Stimulated activated naive CD8-positive, alpha-beta T cell treated with anti-CD3 and anti-CD28 coated beads, Interleukin-15, amount 100 ng/mL, for 72 hours (primary cell): ENCODE data around the gene DRD4.

Experiments used
- ATAC-seq: fragments of 150-1000 bp; cut with Tn5 transposase; 2 replicates; pipeline ENCODE4 v1.10.0; 2021; ENCODE audit warnings: mild to moderate bottlenecking, moderate library complexity
- DNase-seq, 2 donors: peaks; one replicate each; pipeline ENCODE4 v3.0.0; 2021 to 2022
- H3K27ac Mint-ChIP-seq, 2 donors: one replicate each; pipeline ENCODE4 v1.8.0; 2022; ENCODE audit warnings: mild to moderate bottlenecking in 2 of 2, mixed read lengths in 2 of 2, moderate library complexity in 2 of 2
- H3K27me3 Mint-ChIP-seq: one replicate; pipeline ENCODE4 v1.8.0; 2022; ENCODE audit warnings: mixed read lengths
- H3K4me1 Mint-ChIP-seq: one replicate; pipeline ENCODE4 v1.8.0; 2022; ENCODE audit warnings: mild to moderate bottlenecking, mixed read lengths
- H3K4me3 Mint-ChIP-seq, 2 donors: one replicate each; pipeline ENCODE4 v1.8.0; 2022; ENCODE audit warnings: mild to moderate bottlenecking in 2 of 2, mixed read lengths in 2 of 2, moderate library complexity in 1 of 2
- H3K9me3 Mint-ChIP-seq, 2 donors: one replicate each; pipeline ENCODE4 v1.8.0; 2022; ENCODE audit warnings: mixed read lengths in 2 of 2

The DRD4 gene

DNA sequence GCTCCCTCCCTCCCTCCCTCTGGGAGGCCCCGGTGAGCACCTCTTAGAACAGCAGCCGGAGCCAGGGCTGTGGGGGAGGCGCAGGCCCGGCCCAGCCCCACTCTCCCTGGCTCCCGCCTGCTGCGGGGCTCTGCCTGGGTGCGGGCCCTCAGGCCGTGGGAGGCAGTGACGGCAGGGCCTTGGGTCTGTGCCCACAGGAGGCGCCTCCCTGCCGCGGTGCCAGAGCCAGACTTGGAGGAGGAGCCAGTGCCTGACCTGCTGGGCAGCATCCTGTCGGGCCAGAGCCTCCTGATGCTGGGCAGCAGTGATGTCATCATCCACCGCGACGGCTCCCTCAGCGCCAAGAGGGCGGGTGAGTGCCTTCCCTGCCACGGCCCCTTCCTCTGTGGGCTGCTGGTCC is 30.8 kb upstream of the DRD4 start:
- peaks cover 15% of the 10 kb centered on the region for H3K4me1 Mint-ChIP-seq
- no peaks in the 10 kb centered on the region for H3K9me3 Mint-ChIP-seq
- no peak overlapping the region for H3K27ac Mint-ChIP-seq
- no peak for DNase-seq
- H3K27me3 Mint-ChIP-seq: no peaks in the 10 kb centered on the region
- ATAC-seq: no peak
- H3K4me3 Mint-ChIP-seq: no peak overlapping the region

DNA sequence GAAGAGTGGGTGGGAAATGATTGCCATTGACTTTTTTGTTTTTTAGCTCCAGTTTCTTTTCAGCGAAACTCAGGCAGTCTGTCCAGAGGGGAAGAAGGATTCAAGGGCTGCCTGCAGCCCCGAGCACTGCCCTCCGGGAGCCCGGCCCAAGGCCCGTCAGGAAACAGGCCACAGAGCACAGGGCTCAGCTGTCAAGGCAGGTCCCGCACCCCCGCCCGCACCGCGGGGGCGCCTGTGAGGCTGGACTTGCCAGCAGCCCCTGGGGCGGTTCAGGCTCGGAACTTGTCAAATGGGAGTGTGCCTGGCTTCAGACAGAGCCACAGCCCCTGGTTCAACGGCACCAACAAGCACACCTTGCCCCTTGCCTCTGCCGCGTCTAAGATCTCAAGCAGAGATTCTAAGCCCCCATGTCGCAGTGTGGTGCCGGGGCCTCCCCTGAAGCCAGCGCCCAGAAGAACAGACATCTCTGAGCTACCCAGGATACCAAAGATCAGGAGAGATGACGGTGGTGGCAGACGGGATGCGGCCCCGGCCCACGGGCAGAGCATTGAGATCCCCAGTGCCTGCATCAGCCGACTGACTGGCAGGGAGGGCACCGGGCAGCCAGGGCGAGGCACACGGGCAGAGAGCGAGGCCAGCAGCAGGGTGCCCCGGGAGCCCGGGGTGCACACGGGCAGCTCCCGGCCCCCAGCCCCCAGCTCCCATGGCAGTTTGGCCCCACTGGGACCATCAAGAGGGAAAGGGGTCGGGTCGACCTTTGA is 29.9 kb upstream of the DRD4 start:
- H3K27ac Mint-ChIP-seq: peak overlapping the region in 1 of 2 donors; percentile 76
- ATAC-seq (no peak), DNase-seq (no peak)
- no peaks in the 10 kb centered on the region for H3K27me3 Mint-ChIP-seq
- no peak overlapping the region for H3K4me3 Mint-ChIP-seq
- H3K9me3 Mint-ChIP-seq: no peaks in the 10 kb centered on the region
- peaks cover 15% of the 10 kb centered on the region for H3K4me1 Mint-ChIP-seq

DNA sequence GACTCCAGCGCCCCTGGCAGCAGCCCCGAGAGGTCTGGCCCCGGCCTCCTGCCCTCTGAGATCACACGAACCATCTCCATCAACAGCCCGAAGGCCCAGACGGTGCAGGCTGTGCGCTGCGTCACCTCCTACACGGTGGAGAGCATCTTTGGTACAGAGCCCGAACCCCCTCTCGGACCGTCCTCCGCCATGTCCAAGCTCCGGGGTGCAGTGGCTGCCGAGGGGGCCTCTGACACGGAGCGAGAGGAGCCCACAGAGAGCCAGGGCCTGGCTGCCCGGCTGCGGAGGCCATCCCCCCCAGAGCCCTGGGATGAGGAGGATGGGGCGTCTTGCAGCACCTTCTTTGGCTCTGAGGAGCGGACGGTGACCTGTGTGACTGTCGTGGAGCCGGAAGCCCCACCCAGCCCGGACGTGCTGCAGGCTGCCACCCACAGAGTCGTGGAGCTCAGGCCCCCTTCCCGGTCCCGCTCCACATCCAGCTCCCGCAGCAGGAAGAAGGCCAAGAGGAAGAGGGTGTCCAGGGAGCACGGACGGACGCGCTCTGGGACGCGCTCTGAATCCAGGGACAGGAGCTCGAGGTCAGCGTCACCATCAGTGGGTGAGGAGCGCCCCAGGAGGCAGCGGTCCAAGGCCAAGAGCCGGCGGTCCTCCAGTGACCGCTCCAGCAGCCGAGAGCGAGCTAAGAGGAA is 29.0 kb upstream of the DRD4 start:
- ATAC-seq: no peak

DNA sequence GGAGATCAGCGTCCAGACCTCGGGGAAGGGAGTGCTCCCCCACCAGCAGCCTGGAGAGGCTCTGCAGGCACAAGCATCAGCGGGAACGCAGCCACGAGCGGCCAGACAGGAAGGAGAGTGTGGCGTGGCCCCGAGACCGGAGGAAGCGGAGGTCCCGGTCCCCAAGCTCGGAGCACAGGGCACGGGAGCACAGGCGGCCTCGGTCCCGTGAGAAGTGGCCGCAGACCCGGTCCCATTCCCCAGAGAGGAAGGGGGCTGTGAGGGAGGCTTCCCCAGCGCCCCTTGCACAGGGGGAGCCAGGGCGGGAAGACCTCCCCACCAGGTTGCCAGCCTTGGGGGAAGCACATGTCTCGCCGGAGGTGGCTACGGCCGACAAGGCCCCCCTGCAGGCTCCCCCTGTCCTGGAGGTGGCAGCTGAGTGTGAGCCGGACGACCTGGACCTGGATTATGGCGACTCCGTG is 28.2 kb upstream of the DRD4 start:
- ATAC-seq (no peak), DNase-seq (no peak)
- Mint-ChIP-seq H3K9me3 (no peaks in the 10 kb centered on the region), H3K4me1 (peaks cover 27% of the 10 kb centered on the region), H3K4me3 (no peak overlapping the region), H3K27ac (no peak overlapping the region), H3K27me3 (no peaks in the 10 kb centered on the region)

More for the DNA sequence above, 29.0 kb upstream of the DRD4 start:
- H3K27me3 Mint-ChIP-seq: no peaks in the 10 kb centered on the region
- no peaks in the 10 kb centered on the region for H3K9me3 Mint-ChIP-seq
- no peak for DNase-seq
- no peak overlapping the region for H3K4me3 Mint-ChIP-seq
- H3K27ac Mint-ChIP-seq: no peak overlapping the region
- H3K4me1 Mint-ChIP-seq: peaks cover 20% of the 10 kb centered on the region

DNA sequence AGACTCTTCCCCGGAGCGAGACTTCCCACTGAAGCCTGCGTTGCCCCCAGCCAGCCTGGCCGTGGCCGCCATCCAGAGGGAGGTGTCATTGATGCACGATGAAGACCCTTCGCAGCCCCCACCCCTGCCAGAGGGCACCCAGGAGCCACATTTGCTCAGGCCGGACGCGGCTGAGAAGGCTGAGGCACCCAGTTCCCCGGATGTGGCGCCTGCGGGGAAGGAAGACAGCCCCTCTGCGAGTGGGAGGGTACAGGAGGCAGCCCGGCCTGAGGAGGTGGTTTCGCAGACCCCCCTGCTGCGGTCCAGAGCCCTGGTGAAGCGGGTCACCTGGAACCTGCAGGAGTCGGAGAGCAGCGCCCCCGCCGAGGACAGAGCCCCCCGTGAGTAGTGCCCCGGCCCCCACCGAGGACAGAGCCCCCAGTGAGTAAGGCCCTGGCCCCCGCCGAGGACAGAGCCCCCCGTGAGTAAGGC is 27.7 kb upstream of the DRD4 start:
- Mint-ChIP-seq H3K4me3 (no peak overlapping the region), H3K4me1 (peaks cover 32% of the 10 kb centered on the region), H3K27me3 (no peaks in the 10 kb centered on the region), H3K27ac (peak overlapping the region in 1 of 2 donors; percentile 78), H3K9me3 (no peaks in the 10 kb centered on the region)
- DNase-seq (no peak), ATAC-seq (no peak)

DNA sequence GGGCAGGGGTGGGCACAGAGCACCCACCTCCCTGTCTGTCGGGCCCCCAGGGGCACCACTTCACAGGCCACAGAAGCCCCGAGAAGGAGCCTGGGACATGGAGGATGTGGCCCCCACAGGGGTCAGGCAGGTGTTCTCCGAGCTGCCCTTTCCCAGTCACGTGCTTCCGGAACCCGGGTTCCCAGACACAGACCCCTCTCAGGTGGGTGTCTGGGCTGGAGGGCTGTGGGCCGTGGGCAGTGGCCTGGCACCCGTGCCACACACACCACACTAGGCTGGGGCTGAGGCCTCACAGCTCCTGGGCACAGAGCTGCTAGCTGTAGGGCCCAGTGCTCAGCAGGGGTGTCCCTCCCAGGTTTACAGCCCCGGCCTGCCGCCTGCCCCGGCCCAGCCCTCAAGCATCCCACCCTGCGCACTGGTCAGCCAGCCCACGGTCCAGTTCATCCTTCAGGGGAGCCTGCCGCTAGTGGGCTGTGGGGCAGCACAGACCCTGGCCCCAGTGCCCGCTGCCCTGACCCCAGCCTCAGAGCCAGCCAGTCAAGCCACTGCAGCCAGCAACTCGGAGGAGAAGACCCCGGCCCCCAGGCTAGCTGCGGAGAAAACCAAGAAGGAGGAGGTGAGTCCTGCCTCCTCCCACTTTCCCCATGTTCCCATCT is 26.8 kb upstream of the DRD4 start:
- Mint-ChIP-seq H3K4me1 (peaks cover 41% of the 10 kb centered on the region), H3K27ac (peak overlapping the region; percentile 25 to 85), H3K4me3 (no peak overlapping the region), H3K27me3 (no peaks in the 10 kb centered on the region), H3K9me3 (no peaks in the 10 kb centered on the region)
- DNase-seq (no peak), ATAC-seq (no peak)

DNA sequence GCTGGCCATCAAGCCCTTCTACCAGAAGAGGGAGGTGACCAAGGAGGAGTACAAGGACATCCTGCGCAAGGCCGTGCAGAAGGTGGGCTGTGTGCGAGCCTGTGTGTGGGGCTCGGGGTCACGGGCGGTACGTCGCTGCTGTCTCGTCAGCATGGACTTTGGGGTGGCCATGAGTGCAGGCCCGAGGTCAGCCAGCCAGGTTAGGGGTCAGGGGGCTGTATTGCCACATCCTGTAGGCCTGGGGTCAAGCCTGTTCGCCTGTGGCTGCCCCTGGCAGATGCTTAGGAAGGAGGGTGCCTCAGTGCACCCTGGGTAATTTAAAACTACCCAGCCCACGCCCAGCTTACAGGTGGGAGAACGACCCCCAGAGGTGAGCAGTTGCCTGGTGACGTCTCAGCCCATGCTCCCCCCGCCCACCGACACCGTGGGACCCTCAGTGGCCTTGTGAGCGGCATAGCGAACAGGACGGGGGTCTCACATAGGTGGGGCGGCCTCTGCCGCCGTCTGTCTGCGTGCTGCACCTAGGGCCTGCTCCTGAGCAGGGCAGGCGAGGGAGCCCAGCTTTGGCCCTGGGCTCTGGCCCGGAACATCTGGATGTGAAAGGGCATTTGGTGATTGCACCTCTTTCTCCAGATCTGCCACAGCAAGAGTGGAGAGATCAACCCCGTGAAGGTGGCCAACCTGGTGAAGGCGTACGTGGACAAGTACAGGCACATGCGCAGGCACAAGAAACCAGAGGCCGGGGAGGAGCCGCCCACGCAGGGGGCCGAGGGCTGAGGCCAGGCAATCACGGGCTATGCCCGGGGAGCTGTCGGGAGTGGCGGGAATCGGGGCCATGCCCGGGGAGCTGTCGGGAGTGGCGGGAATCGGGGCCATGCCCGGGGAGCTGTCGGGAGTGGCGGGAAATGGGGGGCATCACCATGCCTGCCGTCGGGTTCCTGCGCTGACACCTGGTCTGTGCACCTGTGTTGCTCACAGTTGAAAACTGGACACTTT is 25.8 kb upstream of the DRD4 start:
- H3K9me3 Mint-ChIP-seq: no peaks in the 10 kb centered on the region
- ATAC-seq: no peak
- no peak overlapping the region for H3K4me3 Mint-ChIP-seq

DNA sequence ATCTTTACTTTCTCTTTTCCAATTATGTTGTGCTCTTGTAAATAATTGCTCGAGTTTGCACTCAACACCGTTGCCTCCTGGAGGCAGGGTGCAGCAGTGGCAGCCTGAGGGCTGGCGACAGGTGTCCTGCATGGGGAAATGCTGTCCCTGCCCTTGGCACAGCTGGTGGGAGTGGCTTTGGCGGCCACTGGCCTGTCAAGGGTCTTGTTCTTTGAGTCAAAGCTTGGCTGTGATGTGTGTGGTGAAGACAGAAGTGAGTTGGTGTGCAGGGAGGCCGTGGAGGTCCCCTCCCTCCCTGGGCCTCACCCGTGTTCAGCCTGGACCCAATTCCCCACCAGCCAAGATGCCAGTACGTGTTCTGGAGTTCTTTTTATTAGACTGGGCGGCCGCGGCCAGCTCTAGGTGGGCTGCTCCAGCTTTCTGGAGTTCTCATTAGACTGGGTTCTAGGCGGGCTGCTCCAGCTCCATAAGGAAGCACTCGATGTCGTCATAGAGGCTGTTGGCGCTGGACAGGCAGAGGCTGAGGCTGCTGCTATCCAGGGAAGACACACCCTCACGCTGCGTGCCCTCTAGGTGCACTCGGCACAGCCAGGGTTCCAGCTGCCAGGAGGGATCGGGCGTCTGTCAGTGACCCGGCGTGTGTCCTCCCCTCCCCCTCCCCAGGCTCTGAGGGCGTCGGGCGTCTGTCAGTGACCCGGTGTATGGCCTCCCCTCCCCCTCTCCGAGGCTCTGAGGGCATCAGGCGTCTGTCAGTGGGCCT is 24.7 kb upstream of the DRD4 start:
- no peak overlapping the region for H3K4me3 Mint-ChIP-seq
- DNase-seq: no peak
- no peak overlapping the region for H3K27ac Mint-ChIP-seq
- ATAC-seq: no peak
- H3K4me1 Mint-ChIP-seq: peaks cover 51% of the 10 kb centered on the region
- no peaks in the 10 kb centered on the region for H3K27me3 Mint-ChIP-seq
- H3K9me3 Mint-ChIP-seq: no peaks in the 10 kb centered on the region

More for the DNA sequence above, 25.8 kb upstream of the DRD4 start:
- Mint-ChIP-seq H3K27me3 (no peaks in the 10 kb centered on the region), H3K4me1 (peaks cover 50% of the 10 kb centered on the region), H3K27ac (no peak overlapping the region)
- DNase-seq: no peak

DNA sequence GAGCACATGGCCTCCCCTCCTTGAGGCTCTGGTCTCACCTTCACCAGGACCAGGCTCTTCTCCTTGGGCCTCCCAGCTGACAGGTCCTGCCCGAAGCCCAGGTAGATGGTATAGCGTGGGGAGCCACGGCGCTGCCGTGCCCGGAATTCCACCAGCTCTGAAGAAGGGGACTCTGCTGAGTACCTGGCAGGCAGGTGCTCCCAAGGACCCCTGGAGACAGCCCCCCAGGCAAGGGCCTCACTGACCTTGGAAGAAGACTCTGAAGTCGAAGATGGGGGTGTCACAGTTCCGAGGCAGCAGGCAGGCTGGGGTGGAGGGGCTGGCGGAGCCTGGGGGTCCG is 24.1 kb upstream of the DRD4 start:
- no peak overlapping the region for H3K27ac Mint-ChIP-seq
- DNase-seq (no peak), ATAC-seq (no peak)
- H3K4me3 Mint-ChIP-seq: no peak overlapping the region
- H3K27me3 Mint-ChIP-seq: no peaks in the 10 kb centered on the region
- H3K9me3 Mint-ChIP-seq: no peaks in the 10 kb centered on the region
- H3K4me1 Mint-ChIP-seq: peaks cover 51% of the 10 kb centered on the region

DNA sequence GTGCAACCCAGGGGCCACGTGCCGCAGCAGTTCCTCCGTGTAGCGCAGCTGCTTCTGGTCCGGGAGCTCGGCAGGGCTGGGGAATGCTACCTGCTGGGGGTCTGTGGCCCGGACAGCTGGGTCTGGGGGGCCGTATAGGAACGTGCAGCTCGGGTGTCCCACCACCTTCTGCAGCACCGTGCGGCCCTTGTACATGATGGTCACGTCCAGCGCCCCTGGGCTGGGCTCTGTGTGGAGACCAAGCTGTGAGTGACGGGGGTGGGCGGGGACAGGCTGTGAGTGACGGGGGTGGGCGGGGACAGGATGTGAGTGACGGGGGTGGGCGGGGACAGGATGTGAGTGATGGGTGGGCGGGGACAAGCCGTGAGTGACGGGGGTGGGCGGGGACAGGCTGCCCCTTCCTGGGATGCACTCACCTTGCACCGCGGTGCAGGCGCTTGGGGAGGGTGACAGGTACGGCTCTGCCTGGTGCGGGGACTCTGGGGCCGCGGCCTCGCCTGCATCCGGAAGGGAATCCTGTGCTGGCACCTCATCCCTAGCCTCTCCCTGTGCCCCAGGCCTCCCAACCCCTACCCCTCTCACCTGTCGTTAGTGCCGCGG is 23.6 kb upstream of the DRD4 start:
- H3K9me3 Mint-ChIP-seq: no peaks in the 10 kb centered on the region
- H3K4me3 Mint-ChIP-seq: peak overlapping the region; percentile 56 to 86
- H3K27ac Mint-ChIP-seq: peak overlapping the region; percentile 65 to 89
- H3K4me1 Mint-ChIP-seq: peaks cover 48% of the 10 kb centered on the region
- no peaks in the 10 kb centered on the region for H3K27me3 Mint-ChIP-seq
- DNase-seq (peak; percentile 68 to 71), ATAC-seq (peak; percentile 24)

DNA sequence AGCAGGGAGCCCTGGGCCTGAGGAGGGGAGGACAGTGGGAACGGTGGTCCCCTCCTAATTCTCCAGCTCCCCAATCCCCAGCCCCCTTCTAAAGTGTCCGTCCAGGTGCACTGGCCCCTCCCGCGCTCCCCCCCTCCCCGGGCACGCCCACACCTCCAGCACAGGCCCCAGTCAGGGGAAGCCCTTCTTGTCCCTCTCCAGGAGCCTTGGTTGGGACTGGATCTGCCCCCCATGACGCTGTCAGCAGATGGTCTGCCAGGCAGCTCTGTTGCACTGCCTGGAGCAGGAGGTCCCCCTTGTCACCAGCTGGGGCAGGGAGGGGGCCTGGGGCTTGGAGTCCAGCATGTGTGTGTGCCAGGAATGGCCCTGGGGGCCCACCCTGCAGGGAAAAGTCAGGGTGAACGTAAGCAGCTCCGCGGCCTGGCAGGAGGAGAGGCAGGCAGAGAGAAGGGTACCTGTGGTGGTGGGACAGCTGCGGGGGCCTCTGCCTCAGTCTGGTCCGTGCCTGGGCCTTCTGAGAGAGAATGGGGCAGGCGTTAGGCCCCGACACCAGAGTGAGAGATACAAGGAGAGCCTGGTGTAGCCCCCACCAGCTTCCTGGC is 22.9 kb upstream of the DRD4 start:
- ATAC-seq: no peak
- DNase-seq: no peak
- H3K27me3 Mint-ChIP-seq: no peaks in the 10 kb centered on the region
- H3K4me3 Mint-ChIP-seq: peak overlapping the region; percentile 80 to 86
- peaks cover 47% of the 10 kb centered on the region for H3K4me1 Mint-ChIP-seq
- peak overlapping the region; percentile 65 to 89 for H3K27ac Mint-ChIP-seq
- no peaks in the 10 kb centered on the region for H3K9me3 Mint-ChIP-seq

DNA sequence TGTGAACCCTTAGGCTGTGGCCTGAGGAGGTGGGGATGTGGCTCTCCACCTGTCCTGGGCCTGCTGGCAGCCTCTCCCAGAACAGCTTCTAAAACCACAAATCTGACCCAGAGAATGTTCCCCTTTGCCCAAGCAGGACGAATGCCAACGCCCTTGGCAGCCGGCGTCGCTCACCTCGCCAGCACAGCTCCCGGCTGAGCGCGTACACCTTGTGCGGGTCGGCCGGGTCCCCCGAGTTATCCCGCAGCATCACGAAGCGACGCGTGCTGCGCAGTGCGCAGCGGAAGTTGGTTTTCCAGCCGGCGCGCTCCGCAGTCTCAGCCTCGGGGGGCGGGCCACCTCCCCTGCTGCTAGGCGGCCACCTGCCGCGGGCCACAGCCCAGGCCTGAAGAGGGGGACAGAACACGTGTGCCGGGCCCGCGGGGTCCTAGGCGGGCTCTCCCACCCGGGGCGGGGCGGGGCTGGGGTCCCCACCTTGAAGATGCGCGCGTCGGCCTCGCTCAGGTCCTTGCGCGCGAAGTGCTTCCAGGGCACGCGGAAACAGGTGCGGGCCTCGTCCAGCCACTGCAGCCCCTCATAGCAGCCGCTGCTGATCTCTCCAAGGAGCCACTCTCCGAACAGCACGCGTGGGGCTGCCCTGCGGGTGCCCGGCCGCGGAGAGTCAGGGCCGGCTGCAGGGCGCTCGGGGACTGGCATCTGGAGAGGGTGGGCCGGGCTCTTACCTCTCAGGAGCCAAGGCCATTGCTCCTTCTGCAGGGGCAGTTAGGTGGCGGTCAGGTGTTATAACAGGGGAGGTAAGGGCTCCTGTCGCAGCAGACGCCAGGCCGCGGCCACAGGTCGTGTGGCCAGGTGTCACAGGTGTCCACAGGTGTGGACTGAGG is 22.2 kb upstream of the DRD4 start:
- H3K27me3 Mint-ChIP-seq: no peaks in the 10 kb centered on the region
- DNase-seq: no peak
- peak overlapping the region; percentile 82 to 88 for H3K27ac Mint-ChIP-seq

More for the DNA sequence above, 22.2 kb upstream of the DRD4 start:
- peak; percentile 3 for ATAC-seq
- Mint-ChIP-seq H3K4me1 (peaks cover 47% of the 10 kb centered on the region), H3K9me3 (no peaks in the 10 kb centered on the region), H3K4me3 (peak overlapping the region; percentile 80 to 86)
